K562 (cell line): ENCODE measurements around the gene FLOT2. TPM values are rescaled to one million over a fixed set of nuclear protein-coding genes. Genes with fewer than 3 reads are reported as not detected.

ENCODE experiments used
- CHCHD3 ChIP-seq: fragments of 250-450 bp; sonication (Bioruptor Pico); IDR thresholded peaks from 2 replicates; pipeline ENCODE4 v2.1.2; 2022; ENCODE audit warnings: mild to moderate bottlenecking
- CREM ChIP-seq: IDR thresholded peaks from 2 replicates; pipeline ENCODE4 v1.6.1; 2014; ENCODE audit warnings: antibody characterized with exemption, low read depth
- DIDO1 ChIP-seq: fragments of 450-650 bp; IDR thresholded peaks from 2 replicates; pipeline ENCODE4 v1.6.1; 2016; ENCODE audit warnings: low read depth, missing biosample characterization, missing genetic modification characterization
- EP400 ChIP-seq: fragments of 450-650 bp; IDR thresholded peaks from 2 replicates; pipeline ENCODE4 v1.6.1; 2017; ENCODE audit warnings: antibody characterized with exemption, mild to moderate bottlenecking, moderate library complexity
- ETS2 ChIP-seq: IDR thresholded peaks from 2 replicates; pipeline ENCODE4 v1.6.1; 2016; ENCODE audit warnings: borderline replicate concordance, missing genetic modification characterization, mild to moderate bottlenecking, moderate library complexity, missing compliant biosample characterization; ENCODE audit not compliant: poor library complexity, severe bottlenecking
- NR1H2 ChIP-seq: sonication (generic); formaldehyde crosslinking; IDR thresholded peaks from 2 replicates; pipeline ENCODE4 v1.4.0; 2020; ENCODE audit warnings: mild to moderate bottlenecking, missing genetic modification reagents
- PHF20 ChIP-seq: fragments of 450-650 bp; IDR thresholded peaks from 2 replicates; pipeline ENCODE4 v1.6.1; 2018; ENCODE audit not compliant: partially characterized antibody
- polyA plus RNA-seq, 8 experiments: library from polyadenylated mRNA; depleted of rRNA in 4 of 8; stranded (reverse) in 5 of 8; unstranded in 3 of 8; fragments of >200 nt; fragmentation: Nextera tagmentation in 2 of 8; fragmentation: Illumina TruSeq in 1 of 8; extraction: Ambion mirVana in 2 of 8; extraction: Trizol in 1 of 8; gene quantifications; 2 replicates each; pipeline versions ENCODE4 v1.2.1 to v1.2.3, GENCODE V29; 2011 to 2014; ENCODE audit warnings: inconsistent platforms in 1 of 8, missing spikeins in 1 of 8
- total RNA-seq, 7 experiments: library from RNA; depleted of rRNA in 6 of 7; stranded (reverse); fragments of >200 nt in 6 of 7; fragmentation: Illumina TruSeq in 2 of 7; extraction: Trizol in 2 of 7; gene quantifications; 2 replicates each; pipeline versions ENCODE4 v1.2.1 to v1.2.3, GENCODE V29; 2011 to 2021; ENCODE audit warnings: low replicate concordance in 1 of 7
- TF ChIP-seq, protein P1 (sequence below): fragments of 450-650 bp; IDR thresholded peaks from 2 replicates; pipeline ENCODE4 v1.6.1; 2016; ENCODE audit warnings: low read depth
- TF ChIP-seq, protein P2 (sequence below): fragments of 450-650 bp; IDR thresholded peaks from 2 replicates; pipeline ENCODE4 v1.7.0; 2016; ENCODE audit warnings: borderline replicate concordance
- TF ChIP-seq, protein P3 (sequence below), 3 experiments: fragments of 200-800 bp in 1 of 3; fragments of 250-450 bp in 1 of 3; fragments of 450-650 bp in 1 of 3; sonication (Bioruptor Pico) in 1 of 3; sonication (Bioruptor generic) in 1 of 3; formaldehyde crosslinking in 1 of 3; IDR thresholded peaks; 2 replicates each; pipeline versions ENCODE4 v1.6.1 to v1.8.0; 2016 to 2022; ENCODE audit warnings: mild to moderate bottlenecking in 2 of 3, missing genetic modification characterization in 2 of 3, missing compliant biosample characterization in 1 of 3, moderate library complexity in 1 of 3

FLOT2 gene
- total and polyA plus RNA-seq, 9 of the 15 experiments (the other 6 are each of a cell fraction or from before 2014, with no cell fraction given) = 17.5 to 138 (median 41.7) TPM

DNA sequence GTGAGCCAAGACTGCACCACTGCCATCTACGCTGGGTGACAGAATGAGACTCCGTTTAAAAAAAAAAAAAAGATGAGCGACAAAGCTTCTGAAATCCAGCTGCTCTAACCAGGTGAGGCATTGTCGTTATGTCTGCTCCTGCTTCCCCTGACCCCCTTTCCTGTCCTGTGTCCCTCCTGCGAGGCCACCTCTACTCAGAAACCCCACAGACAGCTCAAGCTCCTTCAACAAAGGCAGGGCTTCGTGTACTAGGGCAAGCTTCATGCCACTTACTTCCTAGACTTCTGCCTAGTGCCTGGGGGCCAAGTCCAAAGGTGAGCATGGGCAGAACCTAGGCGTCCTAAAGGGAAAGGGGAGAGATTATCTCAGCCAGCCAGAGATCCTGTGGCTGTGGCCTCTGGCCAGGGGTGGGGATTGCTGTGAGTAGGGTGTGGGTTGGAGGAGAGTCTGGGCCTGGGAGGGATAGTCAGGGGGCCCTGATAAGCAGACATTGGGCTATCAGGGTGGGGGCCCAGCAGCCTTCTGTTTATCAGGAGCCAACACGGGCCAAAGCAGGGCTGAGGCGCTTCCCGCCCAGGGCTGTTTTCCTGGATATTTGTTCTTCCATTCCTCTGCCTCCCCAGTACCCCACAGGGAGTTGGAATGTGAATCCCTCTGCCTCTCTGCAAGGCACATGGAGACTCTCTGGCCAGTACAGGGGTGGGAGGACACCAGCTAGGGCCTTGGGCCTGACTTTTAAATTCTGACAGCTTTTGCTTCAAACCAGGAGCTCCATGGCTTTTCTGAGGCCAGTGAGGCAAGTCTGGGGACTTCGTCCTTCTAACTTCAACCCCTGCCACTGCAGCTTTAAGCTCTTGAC lies 32.3 kb downstream of the FLOT2 start (continued):
- TF ChIP-seq, protein P1, sequence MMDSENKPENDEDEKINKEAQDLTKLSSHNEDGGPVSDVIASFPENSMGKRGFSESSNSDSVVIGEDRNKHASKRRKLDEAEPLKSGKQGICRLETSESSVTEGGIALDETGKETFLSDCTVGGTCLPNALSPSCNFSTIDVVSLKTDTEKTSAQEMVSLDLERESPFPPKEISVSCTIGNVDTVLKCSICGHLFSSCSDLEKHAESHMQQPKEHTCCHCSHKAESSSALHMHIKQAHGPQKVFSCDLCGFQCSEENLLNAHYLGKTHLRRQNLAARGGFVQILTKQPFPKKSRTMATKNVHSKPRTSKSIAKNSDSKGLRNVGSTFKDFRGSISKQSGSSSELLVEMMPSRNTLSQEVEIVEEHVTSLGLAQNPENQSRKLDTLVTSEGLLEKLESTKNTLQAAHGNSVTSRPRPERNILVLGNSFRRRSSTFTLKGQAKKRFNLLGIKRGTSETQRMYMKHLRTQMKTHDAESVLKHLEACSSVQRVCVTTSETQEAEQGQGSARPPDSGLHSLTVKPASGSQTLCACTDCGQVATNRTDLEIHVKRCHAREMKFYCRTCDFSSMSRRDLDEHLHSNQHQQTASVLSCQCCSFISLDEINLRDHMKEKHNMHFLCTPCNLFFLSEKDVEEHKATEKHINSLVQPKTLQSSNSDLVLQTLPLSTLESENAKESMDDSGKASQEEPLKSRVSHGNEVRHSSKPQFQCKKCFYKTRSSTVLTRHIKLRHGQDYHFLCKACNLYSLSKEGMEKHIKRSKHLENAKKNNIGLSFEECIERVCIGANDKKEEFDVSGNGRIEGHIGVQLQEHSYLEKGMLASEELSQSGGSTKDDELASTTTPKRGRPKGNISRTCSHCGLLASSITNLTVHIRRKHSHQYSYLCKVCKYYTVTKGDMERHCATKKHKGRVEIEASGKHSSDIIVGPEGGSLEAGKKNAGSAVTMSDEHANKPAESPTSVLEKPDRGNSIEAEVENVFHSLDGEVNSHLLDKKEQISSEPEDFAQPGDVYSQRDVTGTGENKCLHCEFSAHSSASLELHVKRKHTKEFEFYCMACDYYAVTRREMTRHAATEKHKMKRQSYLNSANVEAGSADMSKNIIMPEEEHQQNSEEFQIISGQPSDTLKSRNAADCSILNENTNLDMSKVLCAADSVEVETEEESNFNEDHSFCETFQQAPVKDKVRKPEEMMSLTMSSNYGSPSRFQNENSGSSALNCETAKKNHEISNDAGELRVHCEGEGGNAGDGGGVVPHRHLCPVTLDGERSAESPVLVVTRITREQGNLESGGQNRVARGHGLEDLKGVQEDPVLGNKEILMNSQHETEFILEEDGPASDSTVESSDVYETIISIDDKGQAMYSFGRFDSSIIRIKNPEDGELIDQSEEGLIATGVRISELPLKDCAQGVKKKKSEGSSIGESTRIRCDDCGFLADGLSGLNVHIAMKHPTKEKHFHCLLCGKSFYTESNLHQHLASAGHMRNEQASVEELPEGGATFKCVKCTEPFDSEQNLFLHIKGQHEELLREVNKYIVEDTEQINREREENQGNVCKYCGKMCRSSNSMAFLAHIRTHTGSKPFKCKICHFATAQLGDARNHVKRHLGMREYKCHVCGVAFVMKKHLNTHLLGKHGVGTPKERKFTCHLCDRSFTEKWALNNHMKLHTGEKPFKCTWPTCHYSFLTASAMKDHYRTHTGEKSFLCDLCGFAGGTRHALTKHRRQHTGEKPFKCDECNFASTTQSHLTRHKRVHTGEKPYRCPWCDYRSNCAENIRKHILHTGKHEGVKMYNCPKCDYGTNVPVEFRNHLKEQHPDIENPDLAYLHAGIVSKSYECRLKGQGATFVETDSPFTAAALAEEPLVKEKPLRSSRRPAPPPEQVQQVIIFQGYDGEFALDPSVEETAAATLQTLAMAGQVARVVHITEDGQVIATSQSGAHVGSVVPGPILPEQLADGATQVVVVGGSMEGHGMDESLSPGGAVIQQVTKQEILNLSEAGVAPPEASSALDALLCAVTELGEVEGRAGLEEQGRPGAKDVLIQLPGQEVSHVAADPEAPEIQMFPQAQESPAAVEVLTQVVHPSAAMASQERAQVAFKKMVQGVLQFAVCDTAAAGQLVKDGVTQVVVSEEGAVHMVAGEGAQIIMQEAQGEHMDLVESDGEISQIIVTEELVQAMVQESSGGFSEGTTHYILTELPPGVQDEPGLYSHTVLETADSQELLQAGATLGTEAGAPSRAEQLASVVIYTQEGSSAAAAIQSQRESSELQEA = no peak
- peak; percentile 65; the same call in 1 of the 2 replicates for TF ChIP-seq CHCHD3 (CRISPR knock-in tag)
- no peak for TF ChIP-seq DIDO1 (tag)
- TF ChIP-seq EP400 = peak; percentile 80
- no peak for TF ChIP-seq PHF20
- no peak for TF ChIP-seq ETS2
- TF ChIP-seq, protein P2, sequence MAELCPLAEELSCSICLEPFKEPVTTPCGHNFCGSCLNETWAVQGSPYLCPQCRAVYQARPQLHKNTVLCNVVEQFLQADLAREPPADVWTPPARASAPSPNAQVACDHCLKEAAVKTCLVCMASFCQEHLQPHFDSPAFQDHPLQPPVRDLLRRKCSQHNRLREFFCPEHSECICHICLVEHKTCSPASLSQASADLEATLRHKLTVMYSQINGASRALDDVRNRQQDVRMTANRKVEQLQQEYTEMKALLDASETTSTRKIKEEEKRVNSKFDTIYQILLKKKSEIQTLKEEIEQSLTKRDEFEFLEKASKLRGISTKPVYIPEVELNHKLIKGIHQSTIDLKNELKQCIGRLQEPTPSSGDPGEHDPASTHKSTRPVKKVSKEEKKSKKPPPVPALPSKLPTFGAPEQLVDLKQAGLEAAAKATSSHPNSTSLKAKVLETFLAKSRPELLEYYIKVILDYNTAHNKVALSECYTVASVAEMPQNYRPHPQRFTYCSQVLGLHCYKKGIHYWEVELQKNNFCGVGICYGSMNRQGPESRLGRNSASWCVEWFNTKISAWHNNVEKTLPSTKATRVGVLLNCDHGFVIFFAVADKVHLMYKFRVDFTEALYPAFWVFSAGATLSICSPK = peak; percentile 38; the same call in 1 of the 2 replicates
- TF ChIP-seq NR1H2 (CRISPR knock-in tag) = no peak
- peak; percentile 82 for TF ChIP-seq CREM
- TF ChIP-seq, protein P3, sequence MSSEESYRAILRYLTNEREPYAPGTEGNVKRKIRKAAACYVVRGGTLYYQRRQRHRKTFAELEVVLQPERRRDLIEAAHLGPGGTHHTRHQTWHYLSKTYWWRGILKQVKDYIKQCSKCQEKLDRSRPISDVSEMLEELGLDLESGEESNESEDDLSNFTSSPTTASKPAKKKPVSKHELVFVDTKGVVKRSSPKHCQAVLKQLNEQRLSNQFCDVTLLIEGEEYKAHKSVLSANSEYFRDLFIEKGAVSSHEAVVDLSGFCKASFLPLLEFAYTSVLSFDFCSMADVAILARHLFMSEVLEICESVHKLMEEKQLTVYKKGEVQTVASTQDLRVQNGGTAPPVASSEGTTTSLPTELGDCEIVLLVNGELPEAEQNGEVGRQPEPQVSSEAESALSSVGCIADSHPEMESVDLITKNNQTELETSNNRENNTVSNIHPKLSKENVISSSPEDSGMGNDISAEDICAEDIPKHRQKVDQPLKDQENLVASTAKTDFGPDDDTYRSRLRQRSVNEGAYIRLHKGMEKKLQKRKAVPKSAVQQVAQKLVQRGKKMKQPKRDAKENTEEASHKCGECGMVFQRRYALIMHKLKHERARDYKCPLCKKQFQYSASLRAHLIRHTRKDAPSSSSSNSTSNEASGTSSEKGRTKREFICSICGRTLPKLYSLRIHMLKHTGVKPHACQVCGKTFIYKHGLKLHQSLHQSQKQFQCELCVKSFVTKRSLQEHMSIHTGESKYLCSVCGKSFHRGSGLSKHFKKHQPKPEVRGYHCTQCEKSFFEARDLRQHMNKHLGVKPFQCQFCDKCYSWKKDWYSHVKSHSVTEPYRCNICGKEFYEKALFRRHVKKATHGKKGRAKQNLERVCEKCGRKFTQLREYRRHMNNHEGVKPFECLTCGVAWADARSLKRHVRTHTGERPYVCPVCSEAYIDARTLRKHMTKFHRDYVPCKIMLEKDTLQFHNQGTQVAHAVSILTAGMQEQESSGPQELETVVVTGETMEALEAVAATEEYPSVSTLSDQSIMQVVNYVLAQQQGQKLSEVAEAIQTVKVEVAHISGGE (CRISPR knock-in tag; IDR thresholded peaks at IDR 0.05) = peak in 1 of 3 experiments; percentile 89; a peak in 2 of 6 replicates
